ENCODE results near the gene FOXQ1.
"Not testable (repeated sequence)": the region's sequence is repeated elsewhere in the genome, so short reads cannot be mapped to it uniquely, and the experiment has no call there.

Gene FOXQ1

GRCh38 chr6:1291381-1291780, 20.5 kb upstream of the FOXQ1 start:
- no peak for DNase-seq

- DNase-seq: no peak
Observed at GRCh38 chr6:1295420-1295819, 16.5 kb upstream of the FOXQ1 start.

GRCh38 chr6:1296079-1296478, 15.8 kb upstream of the FOXQ1 start:
- DNase-seq: no peak

- DNase-seq: no peak
Observed at GRCh38 chr6:1296542-1296941, 15.4 kb upstream of the FOXQ1 start.

DNA sequence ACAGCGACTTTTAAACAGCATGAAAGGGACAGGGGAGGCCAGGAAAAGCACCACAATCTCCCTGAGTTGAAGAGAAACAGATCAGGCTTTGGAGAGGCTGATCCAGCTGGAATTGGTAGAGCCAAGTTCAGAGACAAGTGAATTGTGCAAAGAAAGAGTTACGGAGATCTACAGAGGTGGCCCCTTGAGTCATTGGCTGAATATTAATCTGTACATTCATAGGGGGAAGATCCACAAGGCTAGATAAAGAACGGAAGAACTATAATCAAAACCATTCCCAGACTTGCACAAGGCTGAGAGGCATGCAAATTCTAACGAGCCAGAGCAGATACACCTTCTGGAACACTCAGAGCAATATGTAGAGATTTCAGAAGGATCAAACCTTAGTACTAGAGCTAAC, 14.2 kb upstream of the FOXQ1 start:
- DNase-seq: no peak

DNA sequence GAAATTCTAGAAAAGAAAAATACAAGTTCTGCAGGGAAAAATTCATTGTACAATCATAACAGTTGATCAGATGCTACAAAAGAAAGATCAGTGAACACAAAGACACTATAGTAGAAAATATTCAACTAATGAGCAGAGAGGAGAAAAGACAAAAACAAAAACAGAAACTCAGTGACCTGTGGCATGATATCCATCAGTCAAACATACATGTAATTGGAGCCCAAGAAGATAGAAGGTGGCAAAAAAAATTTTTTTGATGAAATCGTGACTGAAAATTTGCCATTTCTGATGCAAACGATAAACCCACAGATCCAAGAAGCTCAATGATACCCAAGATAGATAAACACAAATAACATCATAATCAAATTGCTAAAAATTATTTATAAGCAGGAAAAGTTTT, 13.1 kb upstream of the FOXQ1 start:
- no peak for DNase-seq

DNA sequence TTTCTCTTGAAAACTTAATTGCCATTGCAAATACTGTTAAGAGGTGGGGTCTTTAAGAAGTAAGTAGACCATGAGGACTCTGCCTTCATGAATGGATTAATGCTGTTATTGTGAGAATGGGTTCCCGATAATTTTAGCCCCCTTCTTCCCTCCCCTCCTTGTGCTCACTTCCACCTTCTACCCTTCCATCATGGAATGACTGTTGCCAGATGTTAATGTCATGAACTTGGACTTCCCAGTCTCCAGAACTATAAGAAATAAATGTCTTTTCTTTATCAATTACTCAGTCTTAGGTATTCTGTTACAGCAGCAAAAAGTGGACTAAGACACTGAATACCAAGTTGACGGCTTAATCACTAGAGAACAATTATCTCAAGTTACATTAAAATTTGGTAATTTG, 5.8 kb upstream of the FOXQ1 start:
- DNase-seq: no peak

- DNase-seq: no peak
Observed at GRCh38 chr6:1309366-1309765, 2.5 kb upstream of the FOXQ1 start.

- no peak for DNase-seq
Observed at GRCh38 chr6:1310628-1311399, 1.1 kb upstream of the FOXQ1 start.

GRCh38 chr6:1312203-1312472, 240 bp downstream of the FOXQ1 start:
- no peak for DNase-seq

DNA sequence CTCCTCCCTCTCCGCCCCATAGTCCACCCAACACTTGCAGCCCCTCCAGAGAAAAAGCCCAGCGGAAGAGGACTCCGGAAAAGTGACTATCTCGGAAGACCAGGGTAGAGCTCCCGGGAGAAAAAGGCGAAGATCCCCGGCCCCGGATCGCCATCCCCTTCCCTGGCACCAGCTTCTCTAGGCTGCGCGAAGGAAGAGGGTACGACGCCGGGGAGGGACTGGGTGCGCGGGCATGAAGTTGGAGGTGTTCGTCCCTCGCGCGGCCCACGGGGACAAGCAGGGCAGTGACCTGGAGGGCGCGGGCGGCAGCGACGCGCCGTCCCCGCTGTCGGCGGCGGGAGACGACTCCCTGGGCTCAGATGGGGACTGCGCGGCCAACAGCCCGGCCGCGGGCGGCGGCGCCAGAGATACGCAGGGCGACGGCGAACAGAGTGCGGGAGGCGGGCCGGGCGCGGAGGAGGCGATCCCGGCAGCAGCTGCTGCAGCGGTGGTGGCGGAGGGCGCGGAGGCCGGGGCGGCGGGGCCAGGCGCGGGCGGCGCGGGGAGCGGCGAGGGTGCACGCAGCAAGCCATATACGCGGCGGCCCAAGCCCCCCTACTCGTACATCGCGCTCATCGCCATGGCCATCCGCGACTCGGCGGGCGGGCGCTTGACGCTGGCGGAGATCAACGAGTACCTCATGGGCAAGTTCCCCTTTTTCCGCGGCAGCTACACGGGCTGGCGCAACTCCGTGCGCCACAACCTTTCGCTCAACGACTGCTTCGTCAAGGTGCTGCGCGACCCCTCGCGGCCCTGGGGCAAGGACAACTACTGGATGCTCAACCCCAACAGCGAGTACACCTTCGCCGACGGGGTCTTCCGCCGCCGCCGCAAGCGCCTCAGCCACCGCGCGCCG, 822 bp downstream of the FOXQ1 start:
- DNase-seq: no peak

DNA sequence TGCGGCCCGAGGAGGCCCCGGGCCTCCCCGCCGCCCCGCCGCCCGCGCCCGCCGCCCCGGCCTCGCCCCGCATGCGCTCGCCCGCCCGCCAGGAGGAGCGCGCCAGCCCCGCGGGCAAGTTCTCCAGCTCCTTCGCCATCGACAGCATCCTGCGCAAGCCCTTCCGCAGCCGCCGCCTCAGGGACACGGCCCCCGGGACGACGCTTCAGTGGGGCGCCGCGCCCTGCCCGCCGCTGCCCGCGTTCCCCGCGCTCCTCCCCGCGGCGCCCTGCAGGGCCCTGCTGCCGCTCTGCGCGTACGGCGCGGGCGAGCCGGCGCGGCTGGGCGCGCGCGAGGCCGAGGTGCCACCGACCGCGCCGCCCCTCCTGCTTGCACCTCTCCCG, 1.5 kb downstream of the FOXQ1 start:
- DNase-seq: no peak

DNA sequence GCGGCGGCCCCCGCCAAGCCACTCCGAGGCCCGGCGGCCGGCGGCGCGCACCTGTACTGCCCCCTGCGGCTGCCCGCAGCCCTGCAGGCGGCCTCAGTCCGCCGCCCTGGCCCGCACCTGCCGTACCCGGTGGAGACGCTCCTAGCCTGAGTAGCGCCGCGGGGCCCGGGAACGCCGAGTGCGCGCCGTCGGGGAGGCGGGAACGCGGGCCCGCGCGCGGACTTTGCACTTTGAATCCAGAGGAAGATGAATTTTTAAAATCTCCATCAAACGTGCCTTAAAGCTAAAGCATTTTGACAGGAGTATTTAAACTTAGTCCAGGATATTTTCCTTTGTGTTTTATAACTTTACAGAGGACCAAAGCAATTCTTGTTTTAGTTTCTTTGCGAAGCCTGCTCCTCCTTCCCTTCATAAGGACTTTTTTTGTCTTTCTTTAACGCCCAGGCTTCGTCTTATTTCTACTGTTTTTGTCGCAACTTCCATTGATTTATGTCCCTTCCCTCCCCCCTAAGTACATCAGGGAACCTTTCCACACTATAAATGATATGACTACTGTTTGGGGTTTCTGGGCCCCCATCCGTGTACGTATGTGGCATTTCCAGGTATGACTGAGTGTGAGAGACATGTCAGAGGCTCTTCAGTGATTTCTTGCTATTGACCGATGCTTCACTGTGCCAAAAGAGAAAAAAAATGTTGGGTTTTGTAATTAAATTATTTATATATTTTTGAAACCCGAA, 2.0 kb downstream of the FOXQ1 start:
- DNase-seq: no peak

- DNase-seq: no peak
Observed at GRCh38 chr6:1314617-1315016, 2.7 kb downstream of the FOXQ1 start.

DNA sequence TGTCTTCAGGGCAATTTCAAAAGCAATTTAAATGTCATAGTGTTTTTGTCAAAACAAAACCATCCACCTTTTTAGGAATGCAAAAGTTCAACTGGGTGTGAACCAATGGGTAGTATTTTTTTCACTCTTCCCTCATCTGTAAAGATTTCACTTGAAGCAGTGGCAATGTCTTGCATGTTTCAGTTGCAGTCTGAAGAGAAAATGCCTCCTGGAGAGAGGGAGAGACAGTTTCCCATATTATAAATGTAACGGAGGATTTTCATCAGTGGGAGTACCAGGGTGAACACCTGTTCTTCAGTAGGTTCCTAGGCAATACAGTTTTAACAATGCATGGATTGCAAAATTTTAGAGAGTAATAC, 3.3 kb downstream of the FOXQ1 start:
- DNase-seq: no peak

- no peak for DNase-seq
Observed at GRCh38 chr6:1315560-1316386, 3.9 kb downstream of the FOXQ1 start.

GRCh38 chr6:1316489-1316971, 4.6 kb downstream of the FOXQ1 start:
- DNase-seq: no peak

- no peak for DNase-seq
Observed at GRCh38 chr6:1317302-1317815, 5.5 kb downstream of the FOXQ1 start.

- DNase-seq: no peak
Observed at GRCh38 chr6:1318036-1318435, 6.1 kb downstream of the FOXQ1 start.

GRCh38 chr6:1318584-1318983, 6.7 kb downstream of the FOXQ1 start:
- DNase-seq: not testable (repeated sequence)

DNA sequence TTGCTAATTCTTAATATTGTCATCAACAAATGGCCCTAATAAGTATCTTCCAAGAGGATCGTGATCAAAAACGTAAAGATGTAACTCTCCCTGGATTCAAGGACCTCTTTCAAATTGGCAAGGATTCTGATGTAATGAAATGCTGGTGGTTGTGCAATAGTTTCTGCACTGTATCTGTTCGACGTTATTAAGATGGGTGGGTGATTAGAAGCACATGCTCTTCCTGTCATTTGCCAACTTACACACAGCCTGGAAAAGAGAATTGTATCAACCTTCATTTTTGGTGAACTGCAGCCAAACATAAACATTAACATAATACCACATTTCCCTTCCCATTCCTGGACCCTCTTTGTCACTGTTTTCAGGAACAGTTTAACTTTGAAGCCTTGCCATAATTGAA, 9.8 kb downstream of the FOXQ1 start:
- DNase-seq: no peak

DNA sequence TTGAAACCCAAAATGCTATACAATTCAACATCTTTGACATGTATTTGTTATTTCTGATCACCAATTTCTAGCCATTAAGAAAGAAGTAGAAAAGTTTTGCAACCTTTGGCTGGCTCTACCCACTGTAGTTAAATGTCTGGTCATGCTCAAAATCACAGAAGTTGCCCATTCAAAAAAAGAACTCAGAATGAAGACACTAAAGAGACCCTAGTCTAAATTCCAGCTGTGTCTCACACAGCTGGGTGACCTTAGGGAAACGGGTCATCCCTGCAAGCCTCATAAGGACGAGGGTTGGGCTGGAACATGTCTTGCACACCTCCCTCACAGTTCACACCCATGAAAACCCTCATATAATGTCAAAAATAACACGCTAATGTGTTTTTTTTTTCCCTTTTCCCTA, 10.3 kb downstream of the FOXQ1 start:
- no peak for DNase-seq

All from effector CD8-positive, alpha-beta T cell (primary cell).